Right lung (tissue), 5 donors: ENCODE results near the gene RREB1. TPM values are rescaled to one million over a fixed set of nuclear protein-coding genes. Genes with fewer than 3 reads are reported as not detected.

Experiments
- DNase-seq, 2 donors: peaks; one replicate each; pipeline ENCODE4 v3.0.0-alpha.2; 2013
- polyA plus RNA-seq, 5 donors: library from polyadenylated mRNA; unstranded; fragments of 120-200 nt; gene quantifications; one replicate each; pipeline versions ENCODE4 v1.2.1 to v1.2.3, GENCODE V29; 2013; ENCODE audit warnings: inconsistent platforms in 1 of 5, low replicate concordance in 1 of 5; ENCODE audit not compliant: insufficient read length in 5 of 5, insufficient read depth in 1 of 5

The RREB1 gene
- polyA plus RNA-seq, 5 donors, result 22.1 to 27.4 (median 24.3) TPM

GRCh38 chr6:7290079-7290478, 182.3 kb downstream of the RREB1 start:
- no peak for DNase-seq

- no peak for DNase-seq
Measured at GRCh38 chr6:7292596-7293255, 185.0 kb downstream of the RREB1 start.

- DNase-seq, result no peak
Measured at GRCh38 chr6:7295916-7296315, 188.2 kb downstream of the RREB1 start.

DNA sequence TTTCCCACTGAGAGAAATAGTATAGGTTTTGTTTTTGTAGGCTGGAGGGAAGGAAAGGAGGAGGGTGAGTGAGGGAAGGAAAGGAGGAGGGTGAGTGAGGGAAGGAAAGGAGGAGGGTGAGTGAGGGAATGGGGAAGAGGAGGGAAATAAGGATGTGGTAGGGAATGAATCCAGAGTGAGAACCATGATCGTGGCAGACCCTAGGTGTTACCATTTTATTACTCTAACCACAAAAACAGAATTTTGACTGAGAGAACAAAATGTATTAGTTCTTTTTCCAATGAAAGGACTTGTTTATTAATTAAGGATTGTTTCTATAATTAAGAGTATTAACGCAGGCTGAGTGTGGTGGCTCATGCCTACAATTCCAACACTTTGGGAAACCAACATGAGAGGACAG, 188.8 kb downstream of the RREB1 start:
- no peak for DNase-seq

DNA sequence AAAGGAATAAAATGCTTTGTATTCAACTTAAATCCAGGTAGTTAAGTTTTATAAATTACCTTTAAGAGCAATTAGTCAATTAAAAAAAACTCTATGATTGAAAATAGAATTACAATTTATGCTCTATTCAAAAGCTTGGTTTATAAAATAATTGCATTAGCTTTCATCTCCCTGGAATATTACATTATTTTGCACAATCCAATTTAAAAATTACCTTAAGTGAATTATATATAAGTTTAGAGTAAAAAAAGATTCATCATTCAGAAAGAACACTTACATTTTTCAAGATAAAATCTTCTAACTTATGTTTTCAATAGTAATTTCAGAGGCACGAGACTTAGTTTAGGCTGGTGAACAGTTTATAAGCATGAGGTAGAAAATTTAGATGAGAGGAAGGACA, 190.4 kb downstream of the RREB1 start:
- no peak for DNase-seq

- DNase-seq, result no peak
Measured at GRCh38 chr6:7300926-7301325, 193.2 kb downstream of the RREB1 start.

Other genes starting within 250 kb of the RREB1 start
- 100 to 1,000 TPM; 105 to 128 (median 124) TPM for gene SSR1, start 205.2 kb downstream of the RREB1 start, polyA plus RNA-seq